Urinary bladder (tissue), 4 donors: ENCODE measurements around the gene PARP1. TPM values are rescaled to one million over a fixed set of nuclear protein-coding genes. Genes with fewer than 3 reads are reported as not detected.
"Not testable (repeated sequence)": the region's sequence is repeated elsewhere in the genome, so short reads cannot be mapped to it uniquely, and the experiment has no call there.

Experiments
- DNase-seq: peaks from one replicate; pipeline ENCODE4 v3.0.0-alpha.2; 2015; ENCODE audit errors: extremely low spot score
- H3K27ac ChIP-seq: one replicate; pipeline ENCODE4 v1.5.1; 2013; ENCODE audit warnings: low read depth, mild to moderate bottlenecking, moderate library complexity
- H3K36me3 ChIP-seq: one replicate; pipeline ENCODE4 v1.6.1; 2013; ENCODE audit warnings: mild to moderate bottlenecking, moderate library complexity; ENCODE audit not compliant: insufficient read depth
- H3K4me1 ChIP-seq: one replicate; pipeline ENCODE4 v1.6.1; 2013; ENCODE audit warnings: mild to moderate bottlenecking, moderate library complexity; ENCODE audit not compliant: insufficient read depth
- H3K4me3 ChIP-seq: one replicate; pipeline ENCODE4 v1.5.1; 2013; ENCODE audit warnings: low read depth, low read length
- WGBS: extraction: QIAGEN DNeasy Blood & Tissue Kit; methylation state at CpG from one replicate; pipeline ENCODE4 v1.1.7; 2013; 5-methylcytosine and 5-hydroxymethylcytosine counted together
- polyA plus RNA-seq: library from polyadenylated mRNA; stranded (reverse); fragments of 200-250 nt; gene quantifications from one replicate; pipeline ENCODE4 v1.2.3, GENCODE V29; 2013
- total RNA-seq: library from RNA; depleted of rRNA; stranded (reverse); fragments of >200 nt; gene quantifications from one replicate; pipeline ENCODE4 v1.2.3, GENCODE V29; 2014
- donor health status: healthy with polysubstance abuse.
- donor health status: healthy.

Gene PARP1
- total and polyA plus RNA-seq, 2 donors = 58.4 to 60.7 TPM

GRCh38 chr1:226355016-226355415 is 52.9 kb downstream of the PARP1 start:
- H3K4me1 ChIP-seq = no peaks in the 10 kb centered on the region
- no peak overlapping the region for H3K27ac ChIP-seq
- DNase-seq = no peak
- H3K4me3 ChIP-seq = no peak overlapping the region
- WGBS = 97% methylated on average over 10 of the region's 10 CpGs
- H3K36me3 ChIP-seq = no peaks in the 10 kb centered on the region

GRCh38 chr1:226353698-226354525 is 54.0 kb downstream of the PARP1 start:
- WGBS = 65% methylated on average over 15 of the region's 15 CpGs
- H3K4me1 ChIP-seq = no peaks in the 10 kb centered on the region
- no peak for DNase-seq
- no peak overlapping the region for H3K4me3 ChIP-seq
- H3K36me3 ChIP-seq = no peaks in the 10 kb centered on the region
- no peak overlapping the region for H3K27ac ChIP-seq

GRCh38 chr1:226351709-226352108 is 56.2 kb downstream of the PARP1 start:
- no peak for DNase-seq
- Histone ChIP-seq H3K36me3 (no peaks in the 10 kb centered on the region), H3K4me1 (no peaks in the 10 kb centered on the region), H3K27ac (no peak overlapping the region), H3K4me3 (no peak overlapping the region)
- WGBS = 64% methylated on average over 3 of the region's 3 CpGs

- WGBS = 60% methylated on average over 9 of the region's 9 CpGs
- Histone ChIP-seq H3K4me3 (no peak overlapping the region), H3K4me1 (no peaks in the 10 kb centered on the region), H3K36me3 (no peaks in the 10 kb centered on the region), H3K27ac (no peak overlapping the region)
- DNase-seq = no peak
Observed at GRCh38 chr1:226350519-226350865, 57.4 kb downstream of the PARP1 start.

- Histone ChIP-seq H3K36me3 (no peaks in the 10 kb centered on the region), H3K4me1 (no peaks in the 10 kb centered on the region), H3K27ac (no peak overlapping the region), H3K4me3 (no peak overlapping the region)
- WGBS = 38% methylated on average over 18 of the region's 18 CpGs
- DNase-seq = peak; percentile 26
Observed at GRCh38 chr1:226349801-226350518, 57.9 kb downstream of the PARP1 start.

- WGBS = 90% methylated on average over 11 of the region's 11 CpGs
- H3K4me3 ChIP-seq = no peak overlapping the region
- no peak overlapping the region for H3K27ac ChIP-seq
- H3K36me3 ChIP-seq = no peaks in the 10 kb centered on the region
- no peak for DNase-seq
- H3K4me1 ChIP-seq = no peaks in the 10 kb centered on the region
Observed at GRCh38 chr1:226349081-226349480, 58.8 kb downstream of the PARP1 start.

GRCh38 chr1:226344441-226345259 is 63.2 kb downstream of the PARP1 start:
- Histone ChIP-seq H3K4me1 (no peaks in the 10 kb centered on the region), H3K36me3 (no peaks in the 10 kb centered on the region), H3K4me3 (no peak overlapping the region), H3K27ac (no peak overlapping the region)
- no peak for DNase-seq
- WGBS = 76% methylated on average over 8 of the region's 8 CpGs

GRCh38 chr1:226342656-226343055 is 65.2 kb downstream of the PARP1 start:
- H3K27ac ChIP-seq = no peak overlapping the region
- no peak overlapping the region for H3K4me3 ChIP-seq
- no peaks in the 10 kb centered on the region for H3K4me1 ChIP-seq
- no peaks in the 10 kb centered on the region for H3K36me3 ChIP-seq
- 79% methylated on average over 2 of the region's 2 CpGs for WGBS
- DNase-seq = no peak

GRCh38 chr1:226340111-226340510 is 67.8 kb downstream of the PARP1 start:
- 89% methylated on average over 3 of the region's 3 CpGs for WGBS
- H3K36me3 ChIP-seq = not testable (repeated sequence)

GRCh38 chr1:226337276-226337875 is 70.5 kb downstream of the PARP1 start:
- no peaks in the 10 kb centered on the region for H3K36me3 ChIP-seq
- no peak for DNase-seq
- 66% methylated on average over 8 of the region's 8 CpGs for WGBS

More at GRCh38 chr1:226340111-226340510, 67.8 kb downstream of the PARP1 start:
- not testable (repeated sequence) for DNase-seq, H3K27ac ChIP-seq, H3K4me3 ChIP-seq, H3K4me1 ChIP-seq

GRCh38 chr1:226335661-226336060 is 72.2 kb downstream of the PARP1 start:
- H3K4me3 ChIP-seq = no peak overlapping the region
- H3K27ac ChIP-seq = no peak overlapping the region
- DNase-seq = no peak
- 44% methylated on average over 1 of the region's 1 CpG for WGBS
- H3K36me3 ChIP-seq = no peaks in the 10 kb centered on the region
- no peaks in the 10 kb centered on the region for H3K4me1 ChIP-seq

More at GRCh38 chr1:226337276-226337875, 70.5 kb downstream of the PARP1 start:
- Histone ChIP-seq H3K27ac (no peak overlapping the region), H3K4me3 (no peak overlapping the region), H3K4me1 (no peaks in the 10 kb centered on the region)

GRCh38 chr1:226332947-226333346 is 74.9 kb downstream of the PARP1 start:
- H3K27ac ChIP-seq = no peak overlapping the region
- H3K4me3 ChIP-seq = no peak overlapping the region
- DNase-seq = no peak
- H3K4me1 ChIP-seq = no peaks in the 10 kb centered on the region
- WGBS = 49% methylated on average over 2 of the region's 2 CpGs
- H3K36me3 ChIP-seq = no peaks in the 10 kb centered on the region

- Histone ChIP-seq H3K27ac (no peak overlapping the region), H3K4me1 (no peaks in the 10 kb centered on the region), H3K36me3 (no peaks in the 10 kb centered on the region), H3K4me3 (no peak overlapping the region)
- no peak for DNase-seq
- WGBS = 94% methylated on average over 3 of the region's 3 CpGs
Observed at GRCh38 chr1:226329237-226329636, 78.7 kb downstream of the PARP1 start.
